ENCODE results near the gene LGALS4. TPM values are rescaled to one million over a fixed set of nuclear protein-coding genes. Genes with fewer than 3 reads are reported as not detected.
"Not testable (repeated sequence)": the region's sequence is repeated elsewhere in the genome, so short reads cannot be mapped to it uniquely, and the experiment has no call there.

The LGALS4 gene
- total RNA-seq, 1 donor from 2014 or later, result 1.3 TPM

GRCh38 chr19:38795549-38795948 lies 17.2 kb downstream of the LGALS4 start:
- no peak overlapping the region for H3K4me3 Mint-ChIP-seq
- H3K27ac Mint-ChIP-seq, result no peak overlapping the region
- no peaks in the 10 kb centered on the region for H3K36me3 Mint-ChIP-seq (ENCODE audit: low read depth)
- DNase-seq (ENCODE audit: low spot score), result no peak
- peaks cover 4% of the 10 kb centered on the region for H3K27me3 Mint-ChIP-seq (ENCODE audit: insufficient read depth)
- no peaks in the 10 kb centered on the region for H3K9me3 Mint-ChIP-seq
- H3K4me1 Mint-ChIP-seq (ENCODE audit: low read depth), result peaks cover 5% of the 10 kb centered on the region
- intact Hi-C loops (cut with micrococcal nuclease), result no loop called here

DNA sequence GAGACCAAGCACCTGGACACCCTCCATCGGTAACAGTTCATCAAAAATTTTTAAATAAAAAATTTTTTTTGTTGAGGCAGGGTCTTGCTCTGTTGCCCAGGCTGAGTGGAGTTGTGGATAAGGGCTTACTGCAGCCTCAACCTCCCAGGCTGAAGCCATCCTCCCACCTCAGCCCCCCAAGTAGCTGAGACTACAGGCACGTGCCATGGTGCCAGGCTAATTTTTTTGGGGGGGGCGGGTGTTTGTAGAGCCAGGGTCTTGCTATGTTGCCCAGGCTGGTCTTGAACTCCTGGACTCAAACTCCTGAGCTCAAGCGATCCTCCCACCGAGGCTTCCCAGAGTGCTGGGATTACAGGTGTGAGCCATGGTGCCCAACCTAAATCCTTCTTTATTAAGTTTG lies 19.1 kb downstream of the LGALS4 start:
- no peaks in the 10 kb centered on the region for H3K36me3 Mint-ChIP-seq (ENCODE audit: low read depth)
- peaks cover 5% of the 10 kb centered on the region for H3K4me1 Mint-ChIP-seq (ENCODE audit: low read depth)
- H3K4me3 Mint-ChIP-seq, result no peak overlapping the region
- H3K27ac Mint-ChIP-seq, result no peak overlapping the region
- H3K27me3 Mint-ChIP-seq (ENCODE audit: insufficient read depth), result peaks cover 4% of the 10 kb centered on the region
- no peaks in the 10 kb centered on the region for H3K9me3 Mint-ChIP-seq
- no peak for DNase-seq (ENCODE audit: low spot score)
- intact Hi-C loops (cut with micrococcal nuclease), result loop anchor here (5.0 kb wide), 1 partner anchor 39 kb away; the partner anchor contains the start of gene ECH1

DNA sequence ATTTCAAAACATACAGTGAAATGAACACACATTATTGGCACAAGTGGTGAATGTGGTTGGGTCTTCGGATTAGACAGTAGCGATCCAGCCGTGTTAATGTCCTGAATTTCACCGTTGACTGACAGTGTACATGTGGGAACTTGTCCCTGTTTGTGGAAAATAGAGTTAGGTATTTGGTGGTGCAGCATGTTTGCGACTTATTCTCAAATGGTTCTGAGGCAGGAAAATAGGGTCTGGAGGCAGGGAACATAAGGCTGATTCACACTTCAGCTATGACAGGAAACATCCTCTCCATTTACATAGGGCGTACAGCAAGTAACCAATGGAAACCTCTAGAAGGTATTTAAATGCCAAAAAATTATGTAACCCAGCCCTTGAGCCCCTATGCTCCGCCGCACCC lies 19.6 kb downstream of the LGALS4 start:
- Mint-ChIP-seq H3K36me3 (ENCODE audit: low read depth) (no peaks in the 10 kb centered on the region), H3K9me3 (no peaks in the 10 kb centered on the region), H3K4me3 (no peak overlapping the region), H3K27me3 (ENCODE audit: insufficient read depth) (peaks cover 4% of the 10 kb centered on the region), H3K4me1 (ENCODE audit: low read depth) (peaks cover 5% of the 10 kb centered on the region), H3K27ac (peak overlapping the region; percentile 16)
- no peak for DNase-seq (ENCODE audit: low spot score)
- intact Hi-C loops (cut with micrococcal nuclease), result loop anchor here (5.0 kb wide), 1 partner anchor 39 kb away; the partner anchor contains the start of gene ECH1

DNA sequence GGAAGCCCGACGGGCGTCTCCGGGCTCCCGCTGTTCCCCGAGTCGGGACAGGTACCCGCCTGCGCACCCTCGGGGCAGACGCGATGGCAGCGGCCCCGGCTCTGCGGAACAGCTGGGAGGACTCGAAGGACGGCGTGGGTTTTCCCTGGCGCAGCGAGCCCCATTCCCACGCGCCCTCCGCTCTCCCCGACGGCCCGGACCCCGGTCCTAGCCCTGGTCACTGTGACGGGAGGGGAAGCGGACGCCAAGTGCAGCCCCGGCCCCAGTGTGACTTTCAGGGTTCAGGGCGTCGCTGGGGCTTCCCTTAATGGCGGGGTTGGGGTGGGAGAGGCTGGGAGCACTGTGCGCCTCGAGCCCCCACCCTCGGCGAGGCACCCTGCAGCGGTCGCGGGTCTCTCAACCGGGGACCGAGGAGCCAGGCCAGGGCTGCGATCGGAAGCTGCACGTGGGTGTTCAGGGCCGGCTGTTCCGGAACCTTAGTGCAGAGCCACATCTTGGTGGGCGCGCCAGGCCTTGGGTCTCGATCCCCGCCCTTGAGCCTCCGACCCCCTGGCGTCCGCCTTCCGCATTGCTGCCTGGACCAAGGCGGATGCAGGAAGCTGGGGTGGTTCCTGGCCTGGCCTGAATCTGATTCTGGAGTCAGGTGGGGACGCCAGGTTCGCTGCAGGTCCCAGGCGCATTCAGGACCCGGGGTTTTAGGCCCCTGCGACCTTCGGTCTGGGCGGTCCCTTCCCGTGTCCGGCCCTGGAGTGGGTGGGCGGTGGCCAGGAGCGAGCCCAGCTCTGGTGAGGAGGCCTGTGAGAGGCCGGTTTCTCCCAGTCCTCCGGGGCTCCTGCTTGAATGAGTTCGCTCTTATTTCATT lies 20.3 kb downstream of the LGALS4 start:
- Mint-ChIP-seq H3K4me1 (ENCODE audit: low read depth) (peaks cover 5% of the 10 kb centered on the region), H3K27me3 (ENCODE audit: insufficient read depth) (peaks cover 4% of the 10 kb centered on the region), H3K4me3 (no peak overlapping the region), H3K9me3 (no peaks in the 10 kb centered on the region), H3K36me3 (ENCODE audit: low read depth) (no peaks in the 10 kb centered on the region), H3K27ac (peak overlapping the region; percentile 16)
- DNase-seq (ENCODE audit: low spot score), result no peak
- intact Hi-C loops (cut with micrococcal nuclease), result loop anchor here (5.0 kb wide), 1 partner anchor 40 kb away; the partner anchor contains the start of gene ECH1

- not testable (repeated sequence) for H3K9me3 Mint-ChIP-seq
Measured at GRCh38 chr19:38791451-38792064, 21.2 kb downstream of the LGALS4 start.

DNA sequence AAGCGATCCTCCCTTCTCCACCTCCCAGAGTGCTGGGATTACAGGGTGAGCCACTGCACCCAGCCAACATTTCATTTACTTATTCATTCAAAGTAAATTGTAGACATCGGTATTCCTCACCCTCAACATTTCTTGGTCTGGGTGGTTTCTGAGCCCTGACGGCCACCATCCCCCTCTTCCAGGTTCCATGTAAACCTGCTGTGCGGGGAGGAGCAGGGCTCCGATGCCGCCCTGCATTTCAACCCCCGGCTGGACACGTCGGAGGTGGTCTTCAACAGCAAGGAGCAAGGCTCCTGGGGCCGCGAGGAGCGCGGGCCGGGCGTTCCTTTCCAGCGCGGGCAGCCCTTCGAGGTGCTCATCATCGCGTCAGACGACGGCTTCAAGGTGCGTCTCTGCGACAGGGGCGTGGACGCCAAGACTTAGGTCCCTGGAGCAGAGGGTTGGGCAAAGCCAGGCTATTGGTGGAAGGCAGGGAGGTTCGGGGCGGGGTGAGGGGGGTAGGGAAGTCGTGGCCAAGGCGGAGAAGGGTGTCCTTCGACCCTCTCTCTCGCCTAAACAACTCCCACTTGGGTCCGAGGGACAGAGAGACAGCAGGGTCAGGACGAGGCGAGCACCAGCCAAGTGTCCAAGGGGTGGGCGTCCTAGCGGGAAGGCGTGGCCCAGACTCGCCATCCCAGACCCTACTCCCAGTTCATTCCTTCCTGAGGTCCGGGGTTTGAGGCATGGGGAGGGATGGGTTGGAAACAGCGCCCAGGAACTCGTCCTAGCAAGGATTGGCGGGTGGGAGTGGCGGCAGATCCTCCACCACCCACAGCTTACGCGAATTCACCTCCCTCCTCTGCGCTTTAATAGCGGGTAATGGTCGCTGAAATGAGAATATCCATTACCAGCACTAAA lies 22.0 kb downstream of the LGALS4 start:
- DNase-seq (ENCODE audit: low spot score); H3K27ac Mint-ChIP-seq; H3K4me3 Mint-ChIP-seq; H3K4me1 Mint-ChIP-seq (ENCODE audit: low read depth); H3K36me3 Mint-ChIP-seq (ENCODE audit: low read depth); H3K9me3 Mint-ChIP-seq; H3K27me3 Mint-ChIP-seq (ENCODE audit: insufficient read depth): not testable (repeated sequence)
- intact Hi-C loops (cut with micrococcal nuclease), result loop anchor here (5.0 kb wide), 1 partner anchor 42 kb away; the partner anchor contains the start of gene ECH1

More at GRCh38 chr19:38791451-38792064, 21.2 kb downstream of the LGALS4 start:
- H3K4me1 Mint-ChIP-seq (ENCODE audit: low read depth); H3K36me3 Mint-ChIP-seq (ENCODE audit: low read depth); H3K27me3 Mint-ChIP-seq (ENCODE audit: insufficient read depth); H3K27ac Mint-ChIP-seq; H3K4me3 Mint-ChIP-seq; DNase-seq (ENCODE audit: low spot score): not testable (repeated sequence)
- intact Hi-C loops (cut with micrococcal nuclease), result loop anchor here (5.0 kb wide), 1 partner anchor 41 kb away; the partner anchor contains the start of gene ECH1

- no peak within 1 kb of the TSS for H3K4me3 Mint-ChIP-seq
- peaks cover 5% of the 10 kb centered on the region for H3K4me1 Mint-ChIP-seq (ENCODE audit: low read depth)
- H3K9me3 Mint-ChIP-seq, result no peaks in the 10 kb centered on the region
- intact Hi-C loops (cut with micrococcal nuclease), result no loop called here
- H3K27me3 Mint-ChIP-seq (ENCODE audit: insufficient read depth), result no peaks in the 10 kb centered on the region
- H3K36me3 Mint-ChIP-seq (ENCODE audit: low read depth), result no peaks in the 10 kb centered on the region
- no peak within 1 kb of the TSS for H3K27ac Mint-ChIP-seq
- no peak for DNase-seq (ENCODE audit: low spot score)
Measured at GRCh38 chr19:38788478-38789243, 24.1 kb downstream of the LGALS4 start, which contains the start of gene LGALS7B. TSS of gene LGALS7B (plus strand) at chr19:38789200. CDS start at chr19:38789227, 27 bp downstream.

- intact Hi-C loops (cut with micrococcal nuclease), result no loop called here
- H3K4me1 Mint-ChIP-seq (ENCODE audit: low read depth), result no peaks in the 10 kb centered on the region
- H3K27ac Mint-ChIP-seq, result no peak overlapping the region
- H3K27me3 Mint-ChIP-seq (ENCODE audit: insufficient read depth), result no peaks in the 10 kb centered on the region
- DNase-seq (ENCODE audit: low spot score), result no peak
- no peaks in the 10 kb centered on the region for H3K9me3 Mint-ChIP-seq
- no peaks in the 10 kb centered on the region for H3K36me3 Mint-ChIP-seq (ENCODE audit: low read depth)
- no peak overlapping the region for H3K4me3 Mint-ChIP-seq
Measured at GRCh38 chr19:38786572-38787265, 26.0 kb downstream of the LGALS4 start.

GRCh38 chr19:38786061-38786460 lies 26.7 kb downstream of the LGALS4 start:
- H3K4me3 Mint-ChIP-seq; H3K4me1 Mint-ChIP-seq (ENCODE audit: low read depth); H3K27ac Mint-ChIP-seq; DNase-seq (ENCODE audit: low spot score); H3K36me3 Mint-ChIP-seq (ENCODE audit: low read depth); H3K27me3 Mint-ChIP-seq (ENCODE audit: insufficient read depth); H3K9me3 Mint-ChIP-seq; intact Hi-C loops (cut with micrococcal nuclease): not testable (repeated sequence)

- intact Hi-C loops (cut with micrococcal nuclease), result no loop called here
- no peak for DNase-seq (ENCODE audit: low spot score)
- Mint-ChIP-seq H3K27ac (no peak overlapping the region), H3K4me1 (ENCODE audit: low read depth) (no peaks in the 10 kb centered on the region), H3K4me3 (no peak overlapping the region), H3K27me3 (ENCODE audit: insufficient read depth) (peaks cover 7% of the 10 kb centered on the region), H3K9me3 (no peaks in the 10 kb centered on the region), H3K36me3 (ENCODE audit: low read depth) (no peaks in the 10 kb centered on the region)
Measured at GRCh38 chr19:38785187-38785699, 27.5 kb downstream of the LGALS4 start.

GRCh38 chr19:38784224-38784623 lies 28.5 kb downstream of the LGALS4 start:
- Mint-ChIP-seq H3K4me1 (ENCODE audit: low read depth) (no peaks in the 10 kb centered on the region), H3K9me3 (no peaks in the 10 kb centered on the region), H3K27me3 (ENCODE audit: insufficient read depth) (peaks cover 11% of the 10 kb centered on the region), H3K4me3 (no peak overlapping the region), H3K27ac (no peak overlapping the region), H3K36me3 (ENCODE audit: low read depth) (no peaks in the 10 kb centered on the region)
- no peak for DNase-seq (ENCODE audit: low spot score)
- intact Hi-C loops (cut with micrococcal nuclease), result no loop called here
